Prostate gland (tissue), 2 donors: Measurements from ENCODE around the gene CYP17A1.

Source experiments
- CTCF ChIP-seq, 4 experiments: fragments of 200-600 bp in 2 of 4; fragments of 450-650 bp in 2 of 4; sonication (generic) in 2 of 4; IDR thresholded peaks; 1 replicate in 3 of 4; 2 replicates in 1 of 4; pipeline ENCODE4 v1.5.1; 2016 to 2019; ENCODE audit warnings: antibody characterized with exemption in 4 of 4, mild to moderate bottlenecking in 2 of 4, moderate library complexity in 2 of 4
- POLR2A ChIP-seq: fragments of 450-650 bp; IDR thresholded peaks from one replicate; pipeline ENCODE4 v1.6.1; 2016; ENCODE audit warnings: antibody characterized with exemption, mild to moderate bottlenecking
- POLR2AphosphoS5 ChIP-seq: sonication (generic); formaldehyde crosslinking; IDR thresholded peaks from one replicate; pipeline ENCODE4 v1.6.1; 2017; ENCODE audit warnings: antibody characterized with exemption

- no peak for TF ChIP-seq CTCF (IDR thresholded peaks at IDR 0.05)
- no peak for TF ChIP-seq POLR2A
- no peak for TF ChIP-seq POLR2AphosphoS5
Measured at GRCh38 chr10:102850025-102850518, 12.9 kb upstream of the CYP17A1 start.
